HG02571 (cell line): ENCODE measurements around the gene COL6A3.

Source experiments
- ATAC-seq: cut with Tn5 transposase; IDR thresholded peaks from one replicate; pipeline ENCODE4 v1.9.1; 2021; ENCODE audit warnings: mild to moderate bottlenecking, moderate library complexity; ENCODE audit not compliant: unreplicated experiment

Gene COL6A3

GRCh38 chr2:237299906-237300305, 114.1 kb downstream of the COL6A3 start:
- no peak for ATAC-seq

- ATAC-seq, result no peak
Observed at GRCh38 chr2:237298151-237299118, 115.5 kb downstream of the COL6A3 start.

GRCh38 chr2:237297421-237298150, 116.4 kb downstream of the COL6A3 start:
- ATAC-seq, result no peak

DNA sequence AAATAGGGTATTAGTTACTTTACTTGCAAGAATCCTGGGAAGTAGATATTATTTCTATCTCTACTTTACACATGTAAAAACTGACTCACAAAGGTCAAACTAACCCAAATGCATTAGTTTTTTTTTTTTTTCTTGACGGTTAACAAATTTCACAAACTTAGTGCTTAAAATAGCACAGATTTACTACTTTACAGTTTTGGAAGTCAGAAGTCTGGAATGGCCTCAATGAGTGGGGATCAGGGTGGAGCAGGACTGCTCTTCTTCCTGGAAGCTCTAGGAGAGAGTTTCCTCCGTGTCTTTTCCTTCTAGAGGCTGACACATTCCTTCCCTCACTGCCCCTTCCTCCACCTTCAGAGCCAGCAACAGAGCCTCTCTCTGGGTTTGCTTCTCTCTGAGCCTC, 117.2 kb downstream of the COL6A3 start:
- no peak for ATAC-seq

DNA sequence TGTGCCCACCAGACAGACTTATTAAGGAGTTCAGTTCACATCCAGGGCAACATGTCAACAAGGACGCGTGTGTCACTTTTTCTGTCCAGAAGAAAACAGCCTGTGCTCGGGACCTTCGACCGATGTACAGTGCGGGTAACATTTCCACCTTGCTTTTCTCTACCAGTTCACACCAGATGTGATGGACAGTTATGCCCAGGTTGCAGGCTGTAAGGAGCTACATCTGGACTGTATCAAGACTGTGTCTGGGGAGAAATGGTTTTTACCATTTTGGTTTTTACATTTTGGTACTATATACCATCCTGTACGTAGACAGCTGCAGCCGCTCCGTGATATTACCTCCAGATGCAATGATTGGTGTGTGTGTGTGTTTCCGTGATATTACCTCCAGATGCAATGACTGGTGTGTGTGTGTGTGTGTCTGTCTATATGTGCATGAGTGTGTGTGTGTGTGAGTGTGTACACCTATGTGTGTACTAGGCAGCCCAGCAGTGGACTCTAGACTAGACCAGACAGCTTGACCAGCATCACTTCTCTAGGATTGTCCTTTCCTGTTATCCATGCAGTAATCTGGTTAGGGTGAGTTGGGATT, 118.0 kb downstream of the COL6A3 start:
- no peak for ATAC-seq

- no peak for ATAC-seq
Observed at GRCh38 chr2:237294460-237294859, 119.5 kb downstream of the COL6A3 start.

- no peak for ATAC-seq
Observed at GRCh38 chr2:237293978-237294377, 120.0 kb downstream of the COL6A3 start.

DNA sequence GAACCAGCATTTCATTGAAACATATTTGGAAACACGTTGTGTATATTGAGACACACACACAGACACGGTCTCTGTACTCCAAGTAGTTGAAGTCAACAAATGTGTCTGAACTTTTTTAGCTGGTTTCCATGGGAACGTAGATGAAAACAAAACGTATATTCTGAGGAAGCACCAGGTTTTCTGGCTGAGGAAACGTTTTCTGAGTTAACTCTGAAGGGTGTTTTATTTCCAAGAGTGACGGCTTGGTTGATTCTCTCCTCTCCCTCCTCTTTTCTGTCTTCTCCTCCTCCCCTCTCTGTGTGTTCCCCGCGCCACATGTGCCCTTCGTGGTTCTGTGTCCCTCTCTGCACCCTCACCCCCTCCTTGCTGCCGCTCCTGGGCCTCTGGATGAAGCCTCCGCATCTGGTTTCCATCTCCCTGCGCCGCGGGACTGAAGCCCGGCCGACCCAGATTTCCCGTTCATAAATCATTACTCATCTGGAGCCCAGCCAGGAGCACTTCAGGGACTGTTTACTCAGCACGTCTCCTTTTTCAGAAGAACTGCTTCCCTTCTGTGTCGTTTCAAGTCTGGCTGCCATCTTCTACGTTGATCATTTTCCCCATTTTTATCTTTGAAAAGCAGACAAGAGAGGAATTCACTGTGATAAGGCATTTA, 122.7 kb downstream of the COL6A3 start:
- no peak for ATAC-seq

- ATAC-seq, result no peak
Observed at GRCh38 chr2:237290261-237290660, 123.7 kb downstream of the COL6A3 start.

- no peak for ATAC-seq
Observed at GRCh38 chr2:237289139-237289538, 124.8 kb downstream of the COL6A3 start.

GRCh38 chr2:237287872-237288271, 126.1 kb downstream of the COL6A3 start:
- ATAC-seq, result no peak

DNA sequence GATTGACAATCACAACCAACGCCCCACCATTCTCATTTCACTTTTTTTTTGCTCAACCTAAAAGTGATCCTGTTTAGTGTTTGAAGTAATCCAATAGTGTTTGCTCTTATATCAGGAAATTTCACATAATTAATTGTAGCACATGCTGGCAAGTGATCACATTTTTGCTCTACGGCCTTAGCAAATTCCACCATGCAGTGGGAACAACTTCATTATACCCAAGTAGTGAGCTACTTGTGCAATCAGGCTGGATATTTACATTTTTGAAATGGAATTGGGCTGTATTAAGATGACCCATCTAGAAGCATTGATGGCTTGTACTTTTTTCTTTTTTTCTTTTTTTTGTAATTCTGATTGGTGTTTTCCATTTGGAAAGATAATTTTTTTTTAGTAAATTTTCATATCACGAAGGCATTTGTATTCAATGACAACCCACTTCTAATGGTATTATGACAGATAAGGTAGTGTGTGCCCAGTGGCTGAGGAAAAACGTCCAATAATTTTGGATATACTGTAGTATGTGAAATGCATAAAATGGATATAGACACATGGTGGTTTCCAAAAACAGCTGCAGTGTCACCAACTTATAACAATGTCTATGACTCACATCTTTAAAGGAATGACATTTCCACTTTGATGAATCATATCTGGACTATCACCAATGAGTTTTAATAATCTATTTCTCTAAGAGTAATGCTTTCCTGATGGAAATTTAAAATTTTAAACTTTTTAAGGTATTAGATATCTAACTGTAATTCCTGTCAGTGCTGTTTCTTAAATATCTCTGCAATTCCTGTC, 130.6 kb downstream of the COL6A3 start:
- no peak for ATAC-seq

- no peak for ATAC-seq
Observed at GRCh38 chr2:237282568-237283128, 131.3 kb downstream of the COL6A3 start.

GRCh38 chr2:237281836-237282306, 132.1 kb downstream of the COL6A3 start:
- ATAC-seq, result no peak

DNA sequence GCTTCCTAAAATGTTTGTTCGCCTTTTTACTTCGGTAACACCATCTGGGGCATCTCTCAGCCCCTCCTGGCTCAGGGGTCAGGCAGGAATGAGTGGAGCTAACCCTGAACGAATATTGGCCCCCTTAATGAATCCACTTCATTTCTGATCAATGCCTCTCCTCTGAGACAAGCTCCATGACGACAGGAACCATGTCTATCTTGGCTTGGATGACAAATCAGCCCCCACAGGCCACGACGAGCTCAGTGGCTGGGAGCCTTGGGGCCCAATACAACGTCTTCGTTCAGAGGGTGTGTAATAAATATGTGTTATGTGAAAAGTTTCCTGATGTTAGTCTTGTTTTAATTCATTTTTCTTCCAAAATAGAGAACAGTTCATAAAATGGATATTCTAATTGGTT, 133.0 kb downstream of the COL6A3 start:
- ATAC-seq, result no peak

DNA sequence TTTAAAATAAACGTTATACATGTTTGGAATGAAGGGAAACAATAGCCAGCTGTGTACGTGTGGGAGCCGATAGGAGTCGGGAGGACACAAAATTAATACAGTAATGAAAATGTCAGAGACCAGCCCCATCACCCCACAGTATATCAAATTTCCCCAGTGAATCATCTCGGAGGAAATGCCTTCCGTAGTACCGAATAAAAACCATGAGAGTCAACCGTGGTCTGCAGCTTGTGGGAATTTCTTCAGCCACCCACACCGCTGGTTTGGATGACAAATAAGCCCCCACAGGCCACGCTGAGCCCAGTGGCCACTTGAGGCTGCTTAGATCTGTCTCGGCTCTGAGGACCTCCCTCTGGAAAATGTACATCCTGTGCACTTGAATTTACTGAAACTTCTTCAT, 133.7 kb downstream of the COL6A3 start:
- ATAC-seq, result no peak

DNA sequence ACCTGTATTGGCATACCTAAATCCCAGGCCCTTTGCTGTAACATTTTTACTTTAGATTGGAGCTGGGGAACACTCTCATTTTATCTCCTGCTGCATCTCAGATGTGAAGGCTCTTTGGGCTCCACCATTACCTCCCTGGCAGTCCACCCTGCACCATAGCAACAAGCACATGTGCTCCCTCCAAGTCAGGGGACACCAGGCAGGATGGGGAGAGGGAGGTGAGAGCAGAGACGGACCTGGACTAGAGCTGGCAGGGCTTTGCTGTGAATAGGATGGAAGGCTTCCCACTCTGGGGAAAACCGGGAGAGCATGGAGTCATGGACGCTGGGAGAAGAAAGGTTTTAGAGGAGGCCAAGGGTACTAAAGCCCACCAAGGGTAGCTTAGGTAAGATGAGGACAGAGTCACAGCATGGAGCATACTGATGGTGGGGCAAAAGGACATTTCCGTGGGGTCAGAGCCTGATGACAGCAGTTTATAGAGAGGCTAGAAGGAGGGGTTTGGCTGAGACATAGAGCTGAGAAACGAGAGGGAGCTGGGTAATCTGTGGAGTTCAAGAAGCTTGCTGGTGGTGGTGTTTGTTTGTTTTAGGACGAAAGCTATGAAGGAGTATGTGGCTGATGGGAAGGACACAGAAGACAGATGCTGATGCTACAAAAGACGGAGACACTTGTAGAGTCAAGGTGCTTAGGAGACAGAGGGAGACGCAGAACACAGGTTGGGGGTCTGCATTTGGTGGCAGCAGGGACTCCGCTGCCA, 134.8 kb downstream of the COL6A3 start:
- ATAC-seq, result no peak

DNA sequence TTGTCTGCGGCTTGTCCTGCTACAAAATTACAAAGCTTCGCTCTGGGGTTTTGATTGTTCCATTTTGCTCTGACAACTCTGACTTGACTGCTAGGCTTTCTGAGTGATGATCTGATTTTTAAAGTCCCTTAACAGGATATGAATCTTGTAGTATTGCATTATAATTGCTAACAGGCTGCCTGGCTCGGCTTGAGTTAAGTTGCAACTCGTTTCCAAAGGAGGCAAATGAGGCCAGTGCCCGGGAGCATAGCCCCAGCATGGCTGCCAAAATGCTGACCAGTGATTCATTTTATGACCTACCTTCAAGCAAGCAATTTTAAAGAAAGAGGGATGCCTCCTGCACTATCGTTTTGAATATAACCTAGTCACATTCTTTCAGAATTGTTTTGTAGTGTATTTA, 135.4 kb downstream of the COL6A3 start:
- no peak for ATAC-seq
